ENCODE measurements around the gene LPAR1. TPM values are rescaled to one million over a fixed set of nuclear protein-coding genes. Genes with fewer than 3 reads are reported as not detected.

LPAR1 gene
- total and polyA plus RNA-seq, 10 of the 15 experiments (the other 5 are each of a cell fraction or from before 2014, with no cell fraction given), result 3.3 to 12.9 (median 8.4) TPM

DNA sequence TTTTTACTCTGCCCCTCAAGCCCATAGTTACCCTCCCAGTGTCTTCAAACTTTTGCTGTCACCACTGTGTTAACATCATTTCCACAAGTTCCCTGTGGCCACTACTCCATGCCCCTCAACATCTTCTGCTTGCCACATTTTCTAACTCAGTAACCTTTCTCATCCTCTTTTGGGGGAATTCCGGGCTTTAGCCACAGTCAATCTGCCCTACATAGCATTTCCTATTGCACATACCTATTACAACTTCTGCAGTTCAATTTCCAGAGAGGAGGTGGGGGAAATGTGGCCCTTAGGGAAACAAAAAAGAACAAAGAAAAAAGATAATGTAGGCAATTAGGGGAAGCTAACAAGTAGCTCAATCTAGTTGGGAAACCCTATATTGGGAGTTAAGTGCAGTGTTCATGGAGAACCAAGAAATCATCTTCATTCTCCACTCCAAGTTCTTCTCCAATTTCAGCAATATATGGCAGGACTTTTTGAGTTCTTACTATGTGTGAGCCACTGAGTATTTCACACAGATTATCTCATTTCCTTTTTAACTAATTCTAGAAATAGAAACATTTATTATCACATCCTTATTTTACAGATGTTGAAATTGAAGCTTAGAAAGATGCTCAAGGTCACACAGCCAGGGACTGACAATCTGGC is 40.2 kb upstream of the LPAR1 start (continued):
- TF ChIP-seq ETV6 (conservative IDR thresholded peaks at IDR 0.05 in 1 of 2, IDR thresholded peaks at IDR 0.05 in 1 of 2; ENCODE audit: borderline replicate concordance in 1 of 2, low read depth in 1 of 2) (peak in 1 of 2 experiments; percentile 28; a peak in 1 of 4 replicates), SP1 (IDR thresholded peaks at IDR 0.05; ENCODE audit: low read depth, low read length) (no peak), TBL1XR1 (IDR thresholded peaks at IDR 0.05; ENCODE audit: low read depth, low read length) (0 out of 2 replicates have a peak, but pooled peaks have one; percentile 47), BCL11A (IDR thresholded peaks at IDR 0.05; ENCODE audit: low read depth, low read length) (no peak), ESRRA (IDR thresholded peaks at IDR 0.05; ENCODE audit: low read length) (peak; percentile 88; the same call in 1 of the 2 replicates), KAT2A (conservative IDR thresholded peaks at IDR 0.05; ENCODE audit: control insufficient read depth, low read depth, low read length) (no peak), ZSCAN29 (IDR thresholded peaks at IDR 0.05) (0 out of 2 replicates have a peak, but pooled peaks have one; percentile 18), SRF (IDR thresholded peaks at IDR 0.05; ENCODE audit: low read depth in 2 of 2, low read length in 2 of 2) (no peak), NR2F1 (conservative IDR thresholded peaks at IDR 0.05) (peak; percentile 65), RELA (IDR thresholded peaks at IDR 0.05; ENCODE audit: borderline replicate concordance, partially characterized antibody) (peak; percentile 76), CBX3 (IDR thresholded peaks at IDR 0.05; ENCODE audit: borderline replicate concordance, low read depth) (no peak), TCF12 (IDR thresholded peaks at IDR 0.05; ENCODE audit: low read depth, low read length) (0 out of 2 replicates have a peak, but pooled peaks have one; percentile 14), SIX5 (IDR thresholded peaks at IDR 0.05; ENCODE audit: low read depth, low read length, severe bottlenecking) (no peak), SUZ12 (IDR thresholded peaks at IDR 0.05; ENCODE audit: unreplicated experiment) (no peak), SUPT20H (IDR thresholded peaks at IDR 0.05; ENCODE audit: borderline replicate concordance, control insufficient read depth, low read depth, low read length) (no peak), MTA2 (IDR thresholded peaks at IDR 0.05; ENCODE audit: low read depth) (peak; percentile 75), ZNF24 (IDR thresholded peaks at IDR 0.05) (no peak), RAD51 (IDR thresholded peaks at IDR 0.05) (0 out of 2 replicates have a peak, but pooled peaks have one; percentile 19), POU2F2 (IDR thresholded peaks at IDR 0.05; ENCODE audit: borderline replicate concordance, low read depth, low read length) (no peak), POLR2AphosphoS5 (IDR thresholded peaks at IDR 0.05; ENCODE audit: low read length) (no peak), SPI1 (IDR thresholded peaks at IDR 0.05; ENCODE audit: borderline replicate concordance, insufficient read depth, low read depth, low read length) (peak; percentile 49; the same call in 1 of the 2 replicates)
- TF ChIP-seq, protein P1, sequence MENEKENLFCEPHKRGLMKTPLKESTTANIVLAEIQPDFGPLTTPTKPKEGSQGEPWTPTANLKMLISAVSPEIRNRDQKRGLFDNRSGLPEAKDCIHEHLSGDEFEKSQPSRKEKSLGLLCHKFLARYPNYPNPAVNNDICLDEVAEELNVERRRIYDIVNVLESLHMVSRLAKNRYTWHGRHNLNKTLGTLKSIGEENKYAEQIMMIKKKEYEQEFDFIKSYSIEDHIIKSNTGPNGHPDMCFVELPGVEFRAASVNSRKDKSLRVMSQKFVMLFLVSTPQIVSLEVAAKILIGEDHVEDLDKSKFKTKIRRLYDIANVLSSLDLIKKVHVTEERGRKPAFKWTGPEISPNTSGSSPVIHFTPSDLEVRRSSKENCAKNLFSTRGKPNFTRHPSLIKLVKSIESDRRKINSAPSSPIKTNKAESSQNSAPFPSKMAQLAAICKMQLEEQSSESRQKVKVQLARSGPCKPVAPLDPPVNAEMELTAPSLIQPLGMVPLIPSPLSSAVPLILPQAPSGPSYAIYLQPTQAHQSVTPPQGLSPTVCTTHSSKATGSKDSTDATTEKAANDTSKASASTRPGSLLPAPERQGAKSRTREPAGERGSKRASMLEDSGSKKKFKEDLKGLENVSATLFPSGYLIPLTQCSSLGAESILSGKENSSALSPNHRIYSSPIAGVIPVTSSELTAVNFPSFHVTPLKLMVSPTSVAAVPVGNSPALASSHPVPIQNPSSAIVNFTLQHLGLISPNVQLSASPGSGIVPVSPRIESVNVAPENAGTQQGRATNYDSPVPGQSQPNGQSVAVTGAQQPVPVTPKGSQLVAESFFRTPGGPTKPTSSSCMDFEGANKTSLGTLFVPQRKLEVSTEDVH (IDR thresholded peaks at IDR 0.05; ENCODE audit: low read depth, partially characterized antibody), result no peak
- TF ChIP-seq, protein P2, sequence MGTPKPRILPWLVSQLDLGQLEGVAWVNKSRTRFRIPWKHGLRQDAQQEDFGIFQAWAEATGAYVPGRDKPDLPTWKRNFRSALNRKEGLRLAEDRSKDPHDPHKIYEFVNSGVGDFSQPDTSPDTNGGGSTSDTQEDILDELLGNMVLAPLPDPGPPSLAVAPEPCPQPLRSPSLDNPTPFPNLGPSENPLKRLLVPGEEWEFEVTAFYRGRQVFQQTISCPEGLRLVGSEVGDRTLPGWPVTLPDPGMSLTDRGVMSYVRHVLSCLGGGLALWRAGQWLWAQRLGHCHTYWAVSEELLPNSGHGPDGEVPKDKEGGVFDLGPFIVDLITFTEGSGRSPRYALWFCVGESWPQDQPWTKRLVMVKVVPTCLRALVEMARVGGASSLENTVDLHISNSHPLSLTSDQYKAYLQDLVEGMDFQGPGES (IDR thresholded peaks at IDR 0.05), result no peak
- TF ChIP-seq, protein P3, sequence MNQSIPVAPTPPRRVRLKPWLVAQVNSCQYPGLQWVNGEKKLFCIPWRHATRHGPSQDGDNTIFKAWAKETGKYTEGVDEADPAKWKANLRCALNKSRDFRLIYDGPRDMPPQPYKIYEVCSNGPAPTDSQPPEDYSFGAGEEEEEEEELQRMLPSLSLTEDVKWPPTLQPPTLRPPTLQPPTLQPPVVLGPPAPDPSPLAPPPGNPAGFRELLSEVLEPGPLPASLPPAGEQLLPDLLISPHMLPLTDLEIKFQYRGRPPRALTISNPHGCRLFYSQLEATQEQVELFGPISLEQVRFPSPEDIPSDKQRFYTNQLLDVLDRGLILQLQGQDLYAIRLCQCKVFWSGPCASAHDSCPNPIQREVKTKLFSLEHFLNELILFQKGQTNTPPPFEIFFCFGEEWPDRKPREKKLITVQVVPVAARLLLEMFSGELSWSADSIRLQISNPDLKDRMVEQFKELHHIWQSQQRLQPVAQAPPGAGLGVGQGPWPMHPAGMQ (IDR thresholded peaks at IDR 0.05; ENCODE audit: borderline replicate concordance), result no peak

All from GM12878 (cell line).